HFF-Myc (cell line): ENCODE data around the gene DAGLB.

ENCODE experiments used
- DNase-seq: peaks from one replicate; pipeline ENCODE4 v3.0.0-alpha.2; 2011; ENCODE audit warnings: low read depth; ENCODE audit errors: extremely low read depth
- H3K4me3 ChIP-seq: replicated peaks from 2 replicates; pipeline ENCODE4 v1.5.1; 2011; ENCODE audit warnings: low read depth, mild to moderate bottlenecking, control low read depth, low read length
- TF ChIP-seq, protein P1 (sequence below): IDR thresholded peaks from 2 replicates; pipeline ENCODE4 v1.5.1; 2012; ENCODE audit warnings: mild to moderate bottlenecking, low read depth, low read length, control low read depth; ENCODE audit errors: missing control alignments

Gene DAGLB, protein sequence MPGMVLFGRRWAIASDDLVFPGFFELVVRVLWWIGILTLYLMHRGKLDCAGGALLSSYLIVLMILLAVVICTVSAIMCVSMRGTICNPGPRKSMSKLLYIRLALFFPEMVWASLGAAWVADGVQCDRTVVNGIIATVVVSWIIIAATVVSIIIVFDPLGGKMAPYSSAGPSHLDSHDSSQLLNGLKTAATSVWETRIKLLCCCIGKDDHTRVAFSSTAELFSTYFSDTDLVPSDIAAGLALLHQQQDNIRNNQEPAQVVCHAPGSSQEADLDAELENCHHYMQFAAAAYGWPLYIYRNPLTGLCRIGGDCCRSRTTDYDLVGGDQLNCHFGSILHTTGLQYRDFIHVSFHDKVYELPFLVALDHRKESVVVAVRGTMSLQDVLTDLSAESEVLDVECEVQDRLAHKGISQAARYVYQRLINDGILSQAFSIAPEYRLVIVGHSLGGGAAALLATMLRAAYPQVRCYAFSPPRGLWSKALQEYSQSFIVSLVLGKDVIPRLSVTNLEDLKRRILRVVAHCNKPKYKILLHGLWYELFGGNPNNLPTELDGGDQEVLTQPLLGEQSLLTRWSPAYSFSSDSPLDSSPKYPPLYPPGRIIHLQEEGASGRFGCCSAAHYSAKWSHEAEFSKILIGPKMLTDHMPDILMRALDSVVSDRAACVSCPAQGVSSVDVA

DNA sequence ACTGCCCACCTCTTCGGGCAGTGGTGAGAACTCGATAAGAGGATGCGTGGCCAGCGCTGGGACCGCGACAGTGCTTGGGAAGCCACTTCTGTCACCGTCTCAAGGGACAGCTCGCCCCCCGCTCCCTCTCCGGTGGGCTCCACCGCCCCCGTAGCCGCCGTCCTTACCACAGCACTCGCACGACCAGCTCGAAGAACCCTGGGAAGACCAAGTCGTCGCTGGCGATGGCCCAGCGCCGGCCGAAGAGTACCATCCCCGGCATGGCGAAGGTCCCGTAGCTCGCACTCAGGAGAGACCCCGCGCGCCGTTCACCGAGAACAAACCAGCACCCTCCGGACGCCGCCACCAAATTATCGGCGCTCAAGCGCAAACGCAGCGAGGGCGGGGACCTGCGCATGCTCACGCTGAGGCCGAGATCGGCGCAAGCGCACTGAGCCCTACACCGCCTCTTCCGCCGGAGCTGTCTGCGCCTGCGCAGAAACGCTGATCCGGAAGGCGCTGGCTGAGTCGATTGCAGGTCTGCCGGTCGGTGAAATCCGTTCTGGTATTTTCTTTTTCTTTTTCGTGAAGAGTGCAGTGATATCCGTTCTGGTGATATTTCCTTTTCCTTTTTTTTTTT lies at the start of gene DAGLB:
TSS of gene DAGLB (minus strand) at position 374 of the 619 bp plus-strand sequence. CDS start at position 262, 112 bp downstream.
- H3K4me3 ChIP-seq = peak within 1 kb of the TSS; percentile 98
- TF ChIP-seq, protein P1, sequence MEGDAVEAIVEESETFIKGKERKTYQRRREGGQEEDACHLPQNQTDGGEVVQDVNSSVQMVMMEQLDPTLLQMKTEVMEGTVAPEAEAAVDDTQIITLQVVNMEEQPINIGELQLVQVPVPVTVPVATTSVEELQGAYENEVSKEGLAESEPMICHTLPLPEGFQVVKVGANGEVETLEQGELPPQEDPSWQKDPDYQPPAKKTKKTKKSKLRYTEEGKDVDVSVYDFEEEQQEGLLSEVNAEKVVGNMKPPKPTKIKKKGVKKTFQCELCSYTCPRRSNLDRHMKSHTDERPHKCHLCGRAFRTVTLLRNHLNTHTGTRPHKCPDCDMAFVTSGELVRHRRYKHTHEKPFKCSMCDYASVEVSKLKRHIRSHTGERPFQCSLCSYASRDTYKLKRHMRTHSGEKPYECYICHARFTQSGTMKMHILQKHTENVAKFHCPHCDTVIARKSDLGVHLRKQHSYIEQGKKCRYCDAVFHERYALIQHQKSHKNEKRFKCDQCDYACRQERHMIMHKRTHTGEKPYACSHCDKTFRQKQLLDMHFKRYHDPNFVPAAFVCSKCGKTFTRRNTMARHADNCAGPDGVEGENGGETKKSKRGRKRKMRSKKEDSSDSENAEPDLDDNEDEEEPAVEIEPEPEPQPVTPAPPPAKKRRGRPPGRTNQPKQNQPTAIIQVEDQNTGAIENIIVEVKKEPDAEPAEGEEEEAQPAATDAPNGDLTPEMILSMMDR = no peak

DNA sequence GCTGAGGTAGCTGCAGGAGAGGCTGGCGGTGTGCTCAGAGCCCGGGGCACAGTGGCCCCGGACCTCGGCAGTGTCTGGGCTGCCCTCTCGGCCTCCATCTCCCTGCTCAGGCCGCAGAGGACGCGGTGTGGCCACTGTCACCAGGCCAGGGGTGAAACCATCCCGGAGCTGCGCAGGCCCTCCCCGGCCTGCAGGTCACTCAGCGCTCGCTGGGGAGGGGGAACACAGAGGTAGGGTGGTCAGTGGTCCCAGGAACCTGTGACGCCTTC lies 49.8 kb upstream of the DAGLB start:
- no peak overlapping the region for H3K4me3 ChIP-seq
- TF ChIP-seq, protein P1 = no peak
- no peak for DNase-seq

More for the DNA sequence above, at the start of gene DAGLB:
- DNase-seq = peak; percentile 81

DNA sequence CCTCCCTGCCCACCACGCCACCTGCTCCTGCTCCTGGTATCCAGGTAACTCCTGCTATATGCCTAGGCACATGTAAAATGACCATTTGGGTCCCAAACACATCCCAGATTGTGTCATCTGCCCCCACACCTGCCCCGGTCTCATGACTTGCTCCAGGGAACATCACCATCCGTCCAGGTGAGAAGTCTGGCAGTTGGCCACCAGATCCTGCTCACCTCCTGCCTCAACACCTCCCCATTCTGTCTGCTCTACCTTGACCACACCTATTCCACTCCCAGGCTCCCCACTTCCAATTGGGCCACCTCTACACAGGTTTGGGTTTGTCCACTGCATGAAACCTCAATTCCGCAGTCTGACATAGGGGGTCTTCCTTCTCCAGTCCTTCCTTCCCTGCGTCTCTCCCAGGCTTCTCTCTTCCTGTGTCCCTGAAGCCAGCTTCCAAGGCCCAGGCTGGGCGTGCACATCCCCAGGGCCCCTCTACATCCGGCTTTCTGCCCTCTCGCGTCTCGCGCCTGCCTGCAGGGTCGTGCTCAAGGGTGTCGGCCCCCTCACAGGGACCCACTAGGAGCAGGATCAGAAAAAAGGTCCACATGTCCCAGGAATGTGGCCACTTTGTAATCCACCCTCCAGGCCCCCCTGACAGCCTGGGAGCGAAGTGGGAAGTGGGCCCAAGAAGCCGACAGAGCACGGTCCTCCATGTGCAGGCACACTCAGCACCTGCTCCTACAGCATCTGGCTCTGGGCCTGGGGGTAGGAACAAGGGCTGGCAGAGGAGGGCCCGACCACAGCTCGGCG lies 49.3 kb upstream of the DAGLB start:
- no peak for DNase-seq
- no peak overlapping the region for H3K4me3 ChIP-seq
- TF ChIP-seq, protein P1 = no peak

DNA sequence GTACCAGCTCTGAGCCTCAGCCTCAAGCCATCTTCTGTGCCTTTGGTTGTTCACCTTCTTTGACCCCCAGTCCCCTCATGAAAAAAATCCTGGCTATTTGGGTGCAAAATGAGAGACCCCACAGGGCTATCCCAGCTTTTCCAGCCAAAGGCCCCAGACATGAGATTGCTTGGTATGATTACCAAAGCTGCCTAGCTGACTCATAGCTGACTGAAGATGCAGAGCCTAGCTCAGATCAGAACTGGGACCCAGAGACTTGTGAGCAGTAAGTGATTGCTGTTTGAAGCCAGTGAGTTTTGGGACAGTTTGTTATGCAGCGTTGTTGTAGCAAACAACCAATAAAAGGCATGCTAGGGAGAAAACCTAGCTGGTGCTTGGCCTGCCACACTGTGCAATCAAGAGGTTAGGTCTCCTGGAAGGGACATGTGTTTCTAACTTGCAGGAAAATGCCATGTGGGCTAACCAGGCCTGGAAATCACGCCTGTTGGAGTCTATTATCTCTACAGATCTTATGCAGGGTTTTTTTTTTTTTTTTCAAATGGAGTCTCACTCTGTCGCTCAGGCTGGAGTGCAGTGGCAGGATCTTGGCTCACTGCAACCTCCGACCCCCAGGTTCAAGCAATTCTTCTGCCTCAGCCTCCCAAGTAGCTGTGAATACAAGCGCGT lies 48.0 kb upstream of the DAGLB start:
- TF ChIP-seq, protein P1 = no peak
- H3K4me3 ChIP-seq = no peak overlapping the region
- no peak for DNase-seq

DNA sequence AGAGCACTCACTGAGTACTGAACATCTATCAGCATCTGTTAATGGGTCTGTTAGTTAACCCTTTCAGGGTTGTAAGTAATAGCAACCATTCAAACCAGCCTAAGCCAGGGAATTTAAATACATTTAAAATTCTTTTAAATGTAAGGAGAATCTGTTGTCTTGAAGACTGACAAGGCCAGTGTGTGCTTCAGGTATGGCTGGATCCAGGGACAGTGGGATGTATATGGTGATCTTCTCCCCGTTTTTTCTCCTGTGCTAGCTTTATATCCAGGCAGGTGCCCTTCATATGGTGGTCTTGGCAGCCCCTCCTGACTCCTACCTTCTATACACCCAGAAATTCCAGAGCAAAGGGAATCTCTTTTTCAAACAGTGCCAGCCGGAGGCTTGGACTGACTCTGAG lies 46.6 kb upstream of the DAGLB start:
- TF ChIP-seq, protein P1 = no peak
- no peak overlapping the region for H3K4me3 ChIP-seq
- DNase-seq = no peak

DNA sequence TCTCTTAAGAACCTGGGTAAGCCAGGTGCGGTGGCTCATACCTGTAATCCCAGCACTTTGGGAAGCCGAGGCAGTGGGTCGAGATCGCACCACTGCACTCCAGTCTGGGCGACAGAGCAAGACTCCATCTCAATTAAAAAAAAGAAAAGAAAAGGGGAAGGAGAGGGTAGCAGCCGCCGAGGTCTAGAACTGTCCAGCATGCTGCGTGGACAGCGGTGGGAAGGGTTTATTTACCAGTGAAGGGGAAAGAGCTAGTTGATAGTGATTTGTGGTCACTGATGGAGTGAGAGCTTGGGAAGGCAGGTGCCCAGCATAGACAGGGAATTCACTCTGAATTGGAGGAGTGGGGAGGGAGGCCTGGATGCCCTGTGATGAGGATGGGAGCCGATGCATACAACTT lies 43.4 kb upstream of the DAGLB start:
- TF ChIP-seq, protein P1 = no peak
- H3K4me3 ChIP-seq = no peak overlapping the region
- no peak for DNase-seq
